ENCODE results near the gene RNF130. TPM values are rescaled to one million over a fixed set of nuclear protein-coding genes. Genes with fewer than 3 reads are reported as not detected.

Gene RNF130
- total RNA-seq, 4 donors from 2014 or later = 34.5 to 79.5 (median 55.6) TPM

- no peak for TF ChIP-seq CTCF (IDR thresholded peaks at IDR 0.05 in 4 of 5, conservative IDR thresholded peaks at IDR 0.05 in 1 of 5)
- TF ChIP-seq POLR2A (IDR thresholded peaks at IDR 0.05) = no peak
- H3K4me1 ChIP-seq = no peaks in the 10 kb centered on the region
- H3K27me3 ChIP-seq = peaks cover 0 to 3% (median 0%) of the 10 kb centered on the region in 3 donors
- H3K27ac ChIP-seq = no peak overlapping the region
- ATAC-seq (no peak), DNase-seq (no peak)
- in situ Hi-C loops (cut with MboI; ENCODE audit: low sequenced_read_pairs in 4 of 4) (loop anchor here in 1 of 4 donors (25.0 kb wide), 2 partner anchors 188 to 338 kb away; partner anchors contain the start of gene TBC1D9B), intact Hi-C loops (cut with DNase I; ENCODE audit: low total_unique reads) (no loop called here)
- H3K9me3 ChIP-seq = no peaks in the 10 kb centered on the region
- no peaks in the 10 kb centered on the region for H3K36me3 ChIP-seq
- H3K4me3 ChIP-seq = no peak overlapping the region
Observed at GRCh38 chr5:180099733-180100611, 28.4 kb upstream of the RNF130 start.

GRCh38 chr5:180098991-180099732, 27.6 kb upstream of the RNF130 start:
- Histone ChIP-seq H3K27ac (no peak overlapping the region), H3K36me3 (no peaks in the 10 kb centered on the region), H3K27me3 (peaks cover 0 to 3% (median 0%) of the 10 kb centered on the region in 3 donors), H3K9me3 (no peaks in the 10 kb centered on the region), H3K4me3 (no peak overlapping the region), H3K4me1 (no peaks in the 10 kb centered on the region)
- in situ Hi-C loops (cut with MboI; ENCODE audit: low sequenced_read_pairs in 4 of 4) (loop anchor here in 1 of 4 donors (25.0 kb wide), 2 partner anchors 187 to 337 kb away; partner anchors contain the start of gene TBC1D9B), intact Hi-C loops (cut with DNase I; ENCODE audit: low total_unique reads) (no loop called here)
- DNase-seq = no peak
- ATAC-seq = no peak
- TF ChIP-seq POLR2A (IDR thresholded peaks at IDR 0.05) = no peak
- no peak for TF ChIP-seq CTCF (IDR thresholded peaks at IDR 0.05 in 4 of 5, conservative IDR thresholded peaks at IDR 0.05 in 1 of 5)

GRCh38 chr5:180098526-180098925, 27.0 kb upstream of the RNF130 start:
- DNase-seq (no peak), ATAC-seq (no peak)
- Histone ChIP-seq H3K27me3 (peaks cover 0 to 1% (median 0%) of the 10 kb centered on the region in 3 donors), H3K36me3 (no peaks in the 10 kb centered on the region), H3K9me3 (no peaks in the 10 kb centered on the region), H3K4me1 (no peaks in the 10 kb centered on the region), H3K4me3 (no peak overlapping the region), H3K27ac (no peak overlapping the region)
- in situ Hi-C loops (cut with MboI; ENCODE audit: low sequenced_read_pairs in 4 of 4) = loop anchor here in 1 of 4 donors (25.0 kb wide), 2 partner anchors 186 to 336 kb away; partner anchors contain the start of gene TBC1D9B
- intact Hi-C loops (cut with DNase I; ENCODE audit: low total_unique reads) = no loop called here
- TF ChIP-seq POLR2A (IDR thresholded peaks at IDR 0.05) (no peak), CTCF (IDR thresholded peaks at IDR 0.05 in 4 of 5, conservative IDR thresholded peaks at IDR 0.05 in 1 of 5) (no peak)

GRCh38 chr5:180097926-180098325, 26.4 kb upstream of the RNF130 start:
- no peak overlapping the region for H3K27ac ChIP-seq
- no peaks in the 10 kb centered on the region for H3K4me1 ChIP-seq
- ATAC-seq (no peak), DNase-seq (no peak)
- no peaks in the 10 kb centered on the region for H3K9me3 ChIP-seq
- TF ChIP-seq CTCF (IDR thresholded peaks at IDR 0.05 in 4 of 5, conservative IDR thresholded peaks at IDR 0.05 in 1 of 5) = no peak
- no peak for TF ChIP-seq POLR2A (IDR thresholded peaks at IDR 0.05)
- in situ Hi-C loops (cut with MboI; ENCODE audit: low sequenced_read_pairs in 4 of 4) (loop anchor here in 1 of 4 donors (25.0 kb wide), 2 partner anchors 186 to 336 kb away; partner anchors contain the start of gene TBC1D9B), intact Hi-C loops (cut with DNase I; ENCODE audit: low total_unique reads) (no loop called here)
- H3K4me3 ChIP-seq = no peak overlapping the region
- H3K27me3 ChIP-seq = no peaks in the 10 kb centered on the region
- H3K36me3 ChIP-seq = no peaks in the 10 kb centered on the region

Data from gastrocnemius medialis (tissue), 4 donors.